Activated CD4-positive, alpha-beta T cell treated with anti-CD3 and anti-CD28 coated beads, Interleukin-2, amount 10 ng/mL, durations not matched to agents 7 days and 5 days (primary cell): ENCODE measurements around the gene B3GALT4. TPM values are rescaled to one million over a fixed set of nuclear protein-coding genes. Genes with fewer than 3 reads are reported as not detected.
A peak's percentile ranks its signal among the peaks of the same experiment; 100 is the strongest.
"Not testable (repeated sequence)": the region's sequence is repeated elsewhere in the genome, so short reads cannot be mapped to it uniquely, and the experiment has no call there.

Source experiments
- CTCF ChIA-PET: fragments of 350-600 bp; sonication (Branson Sonifier 250); formaldehyde crosslinking; loops from one replicate; lab custom pipeline; 2021; ENCODE audit warnings: antibody characterized with exemption; lab: Charles Lee
- POLR2A ChIA-PET: fragments of 350-600 bp; sonication (Branson Sonifier 250); formaldehyde crosslinking; loops from one replicate; lab custom pipeline; 2021; ENCODE audit warnings: antibody characterized with exemption; lab: Charles Lee
- DNase-seq: peaks from one replicate; pipeline ENCODE4 v3.0.0-alpha.2; 2020
- H3K27ac Mint-ChIP-seq: one replicate; pipeline ENCODE4 v1.8.0; 2021; ENCODE audit warnings: mild to moderate bottlenecking, moderate library complexity, mixed read lengths
- H3K27me3 Mint-ChIP-seq: one replicate; pipeline ENCODE4 v1.8.0; 2021; ENCODE audit warnings: mixed read lengths
- H3K36me3 Mint-ChIP-seq: one replicate; pipeline ENCODE4 v1.8.0; 2021; ENCODE audit warnings: low read depth, mixed read lengths
- H3K4me1 Mint-ChIP-seq: one replicate; pipeline ENCODE4 v1.8.0; 2021; ENCODE audit warnings: mixed read lengths
- H3K4me3 Mint-ChIP-seq: one replicate; pipeline ENCODE4 v1.8.0; 2021; ENCODE audit warnings: mild to moderate bottlenecking, moderate library complexity, mixed read lengths
- H3K9me3 Mint-ChIP-seq: one replicate; pipeline ENCODE4 v1.8.0; 2021; ENCODE audit warnings: mixed read lengths
- total RNA-seq, 2 experiments: library from RNA; stranded (reverse); gene quantifications; one replicate each; pipeline ENCODE4 v1.2.3, GENCODE V29; 2021

B3GALT4 gene
- total RNA-seq, 2 experiments from 2014 or later, result 18.3 to 21.5 TPM

DNA sequence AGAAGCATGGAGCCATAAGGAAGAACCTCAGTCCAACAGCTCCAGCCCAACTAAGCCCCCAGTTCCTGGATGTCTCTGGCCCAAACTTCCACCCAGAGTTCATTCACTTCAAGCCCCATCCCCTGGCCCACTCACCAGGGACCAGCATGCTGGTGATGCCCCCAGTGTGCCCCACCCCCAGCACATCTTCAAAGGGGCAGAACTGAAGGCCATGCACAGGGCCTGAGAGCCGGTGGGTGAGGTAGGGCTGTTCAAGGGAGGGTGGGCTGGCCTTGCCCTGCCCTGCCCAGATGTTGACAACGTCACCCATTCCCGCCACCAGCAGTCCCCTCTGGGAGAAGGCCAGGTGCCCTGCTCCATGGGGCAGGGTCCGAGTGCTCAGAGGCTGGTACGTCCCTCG is 3.6 kb downstream of the B3GALT4 start:
- POLR2A ChIA-PET, result no interaction called here
- DNase-seq, result no peak
- Mint-ChIP-seq H3K27ac (peak overlapping the region; percentile 46), H3K4me1 (peaks cover 40% of the 10 kb centered on the region), H3K4me3 (no peak overlapping the region), H3K27me3 (no peaks in the 10 kb centered on the region), H3K9me3 (no peaks in the 10 kb centered on the region), H3K36me3 (peaks cover 41% of the 10 kb centered on the region)
- CTCF ChIA-PET, result interaction anchor here (1.1 kb wide), 1 partner anchor 9 kb away, joined by 5 read pairs; the partner anchor contains the start of genes PFDN6 and WDR46

DNA sequence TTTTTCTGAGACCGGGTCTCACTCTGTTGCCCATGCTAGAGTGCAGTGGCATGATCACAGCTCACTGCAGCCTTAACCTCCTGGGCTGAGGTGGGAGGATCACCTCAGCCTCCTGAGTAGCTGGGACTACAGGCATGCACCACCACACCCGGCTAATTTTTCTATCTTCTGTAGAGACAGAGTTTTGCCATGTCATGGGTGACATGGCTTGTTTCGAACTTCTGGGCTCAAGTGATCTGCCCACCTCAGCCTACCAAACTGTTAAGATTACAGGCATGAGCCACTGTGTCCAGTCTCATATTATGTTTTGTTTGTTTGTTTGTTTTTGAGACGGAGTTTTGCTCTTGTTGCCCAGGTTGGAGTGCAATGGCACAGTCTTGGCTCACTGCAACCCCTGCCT is 8.3 kb downstream of the B3GALT4 start:
- Mint-ChIP-seq H3K4me1 (peaks cover 38% of the 10 kb centered on the region), H3K36me3 (peaks cover 36% of the 10 kb centered on the region)
- H3K27ac Mint-ChIP-seq, CTCF ChIA-PET, H3K9me3 Mint-ChIP-seq, H3K4me3 Mint-ChIP-seq, H3K27me3 Mint-ChIP-seq, DNase-seq, POLR2A ChIA-PET: not testable (repeated sequence)

DNA sequence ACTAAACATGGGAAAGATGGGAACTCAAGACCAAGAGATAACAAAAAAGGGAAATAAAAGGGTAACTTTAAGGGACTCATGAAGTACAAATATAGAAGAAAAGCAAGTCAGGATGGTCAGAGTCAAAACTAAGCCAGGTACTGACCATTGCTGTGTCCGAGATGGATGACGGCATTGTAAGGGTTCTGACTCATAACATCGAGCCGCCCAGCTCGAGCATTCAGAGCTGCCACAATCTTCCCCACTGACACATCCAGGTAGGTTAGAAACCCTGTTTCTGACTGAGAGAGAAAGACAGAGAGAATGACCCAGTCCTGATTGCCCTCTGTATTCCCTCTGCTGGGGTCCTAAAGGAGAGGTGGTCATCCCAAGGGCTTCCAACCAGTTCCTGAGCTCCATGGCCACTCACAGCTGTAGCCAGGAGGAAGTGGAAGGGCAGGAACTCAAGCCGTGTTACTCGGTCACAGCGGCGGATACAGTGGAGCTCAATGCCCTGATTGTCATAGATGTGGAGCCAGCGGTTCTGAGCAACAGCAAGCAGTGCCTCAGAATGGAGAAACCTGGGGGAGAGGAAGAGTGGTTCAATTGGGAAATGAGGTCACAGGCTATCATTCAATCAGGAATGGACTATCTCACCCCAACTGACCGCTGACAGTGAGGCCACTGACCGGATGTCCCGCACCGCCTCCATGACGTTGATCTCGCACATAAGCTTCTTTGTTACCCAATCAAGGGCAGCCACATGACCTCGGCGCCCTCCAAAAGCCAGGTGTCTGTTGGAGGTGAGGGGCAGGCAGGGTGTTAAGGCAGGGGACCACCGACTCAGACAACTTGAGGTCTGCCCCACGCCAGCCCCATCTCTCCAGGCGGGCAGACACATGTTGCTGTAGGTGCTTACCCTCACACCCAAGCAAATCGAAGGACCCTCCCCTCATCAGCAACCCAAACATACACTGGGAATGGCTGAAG is 10.3 kb downstream of the B3GALT4 start:
- Mint-ChIP-seq H3K9me3 (no peaks in the 10 kb centered on the region), H3K27ac (no peak overlapping the region), H3K4me3 (peak overlapping the region; percentile 96), H3K27me3 (no peaks in the 10 kb centered on the region), H3K36me3 (peaks cover 36% of the 10 kb centered on the region), H3K4me1 (peaks cover 44% of the 10 kb centered on the region)
- CTCF ChIA-PET, result interaction anchor here (0.6 to 2.7 kb wide), 4 partner anchors 9 to 134 kb away, joined by 3 to 19 read pairs (median 9); partner anchors contain the start of genes B3GALT4, RPS18 and VPS52
- DNase-seq, result no peak
- POLR2A ChIA-PET, result interaction anchor here (0.7 kb wide), 1 partner anchor 195 kb away, joined by 3 read pairs; no protein-coding TSS in a partner anchor

DNA sequence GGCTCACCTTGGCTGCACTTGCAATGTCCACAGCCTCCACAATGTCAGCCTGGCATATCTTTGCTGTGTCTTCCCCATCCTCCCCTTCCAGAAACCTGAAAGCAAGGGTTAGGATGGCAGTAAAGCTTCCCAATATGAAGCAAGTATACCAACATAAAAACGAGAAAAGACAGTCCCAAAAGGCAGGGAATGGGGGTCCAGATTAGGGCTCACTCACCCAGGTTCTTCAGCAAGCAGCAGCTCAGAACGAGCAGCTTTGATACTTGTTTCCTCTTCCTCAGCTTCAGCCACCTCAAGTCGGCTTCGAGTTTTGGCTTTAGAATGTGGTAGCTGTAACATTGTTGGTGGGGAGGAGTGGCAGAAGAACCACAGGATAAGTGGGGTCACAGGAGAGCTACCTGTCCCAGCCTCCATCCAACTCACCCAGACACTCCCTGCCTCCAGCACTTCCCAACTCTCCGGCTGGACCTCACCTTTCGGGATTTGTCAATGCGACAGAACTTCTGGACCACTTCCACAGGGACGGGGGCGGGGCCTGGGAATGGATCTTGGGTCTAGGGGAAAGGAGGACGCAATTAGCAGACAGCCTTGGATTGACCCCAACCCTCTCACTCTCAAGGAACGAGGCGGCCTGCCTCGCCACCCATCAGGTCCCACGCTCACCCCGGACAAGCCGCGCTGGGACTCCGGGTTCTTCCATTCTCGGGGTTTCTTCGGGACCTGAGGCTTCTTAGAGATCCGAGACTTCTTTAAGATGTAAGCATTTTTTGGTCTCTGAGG is 11.4 kb downstream of the B3GALT4 start:
- H3K9me3 Mint-ChIP-seq, result no peaks in the 10 kb centered on the region
- no peak for DNase-seq
- peaks cover 44% of the 10 kb centered on the region for H3K4me1 Mint-ChIP-seq
- H3K27me3 Mint-ChIP-seq, result no peaks in the 10 kb centered on the region
- ChIA-PET POLR2A (interaction anchor here (0.7 to 2.3 kb wide), 3 partner anchors 11 to 408 kb away, joined by 3 to 11 read pairs (median 3); partner anchors contain the start of gene B3GALT4), CTCF (interaction anchor here (0.7 to 2.7 kb wide), 9 partner anchors 7 to 450 kb away, joined by 3 to 19 read pairs (median 5); partner anchors contain the start of genes B3GALT4, RGL2, RING1 and RPS18)
- H3K27ac Mint-ChIP-seq, result peak overlapping the region; percentile 82
- H3K36me3 Mint-ChIP-seq, result peaks cover 37% of the 10 kb centered on the region
- H3K4me3 Mint-ChIP-seq, result peak overlapping the region; percentile 96

DNA sequence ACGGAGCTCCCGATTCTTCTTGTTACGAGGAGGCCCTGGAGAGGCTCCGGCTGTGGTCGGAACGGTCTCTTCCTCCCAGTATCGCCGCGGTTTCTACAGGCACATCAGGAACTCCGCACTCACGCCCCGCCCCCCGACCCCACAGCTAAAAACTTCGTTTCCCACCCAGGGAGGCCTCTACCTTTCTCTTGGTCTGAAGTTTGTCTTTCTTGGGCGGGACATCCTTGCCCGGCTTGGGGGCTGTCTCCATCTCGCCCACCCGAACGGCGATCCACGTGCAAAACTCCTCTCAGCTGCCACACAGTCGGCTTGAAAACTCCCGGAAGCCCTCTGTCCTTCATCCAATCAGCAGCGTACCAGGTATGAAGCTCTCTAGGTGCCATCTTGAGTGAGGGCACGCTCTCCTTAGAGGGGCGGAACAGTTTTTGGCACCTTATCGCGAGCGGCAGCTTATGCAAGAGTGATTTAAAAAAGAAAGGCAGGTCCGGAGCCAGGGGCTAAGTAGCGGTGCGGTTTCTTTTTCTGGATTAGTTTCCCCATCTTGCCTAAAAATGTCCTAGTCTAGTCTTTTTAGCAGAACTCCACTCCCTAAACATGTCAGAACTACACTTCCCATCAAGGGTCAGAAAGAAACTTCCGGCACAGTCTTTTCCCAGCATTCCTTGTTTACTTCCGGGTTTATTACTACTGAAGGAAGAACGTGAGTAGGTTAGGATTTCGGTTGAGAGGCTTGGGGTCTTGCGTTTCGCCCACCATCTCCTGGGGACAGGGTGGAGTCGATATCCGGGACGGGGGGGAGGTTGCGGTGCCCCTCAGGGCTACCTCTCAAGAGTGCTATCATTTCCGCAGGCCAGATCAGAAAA is 12.2 kb downstream of the B3GALT4 start, which contains the start of the genes PFDN6 and WDR46:
TSS of gene PFDN6 (plus strand) at position 681 of the 863 bp plus-strand sequence. CDS start 256 bp downstream, outside the sequence.
TSS of gene WDR46 (minus strand) at position 319 of the 863 bp plus-strand sequence. CDS start at position 250, 69 bp downstream.
- H3K4me3 Mint-ChIP-seq, result peak within 1 kb of the TSS; percentile 96
- H3K27ac Mint-ChIP-seq, result peak within 1 kb of the TSS; percentile 82
- H3K4me1 Mint-ChIP-seq, result peaks cover 44% of the 10 kb centered on the region
- peaks cover 40% of the 10 kb centered on the region for H3K36me3 Mint-ChIP-seq
- POLR2A ChIA-PET, result interaction anchor here (0.7 to 2.3 kb wide), 3 partner anchors 12 to 409 kb away, joined by 3 to 11 read pairs (median 3); partner anchors contain the start of gene B3GALT4
- peak; percentile 90 for DNase-seq
- H3K9me3 Mint-ChIP-seq, result no peaks in the 10 kb centered on the region
- CTCF ChIA-PET, result interaction anchor here (0.7 to 2.7 kb wide), 11 partner anchors 8 to 451 kb away, joined by 3 to 19 read pairs (median 5); partner anchors contain the start of genes B3GALT4, RGL2, RING1 and RPS18
- no peaks in the 10 kb centered on the region for H3K27me3 Mint-ChIP-seq

DNA sequence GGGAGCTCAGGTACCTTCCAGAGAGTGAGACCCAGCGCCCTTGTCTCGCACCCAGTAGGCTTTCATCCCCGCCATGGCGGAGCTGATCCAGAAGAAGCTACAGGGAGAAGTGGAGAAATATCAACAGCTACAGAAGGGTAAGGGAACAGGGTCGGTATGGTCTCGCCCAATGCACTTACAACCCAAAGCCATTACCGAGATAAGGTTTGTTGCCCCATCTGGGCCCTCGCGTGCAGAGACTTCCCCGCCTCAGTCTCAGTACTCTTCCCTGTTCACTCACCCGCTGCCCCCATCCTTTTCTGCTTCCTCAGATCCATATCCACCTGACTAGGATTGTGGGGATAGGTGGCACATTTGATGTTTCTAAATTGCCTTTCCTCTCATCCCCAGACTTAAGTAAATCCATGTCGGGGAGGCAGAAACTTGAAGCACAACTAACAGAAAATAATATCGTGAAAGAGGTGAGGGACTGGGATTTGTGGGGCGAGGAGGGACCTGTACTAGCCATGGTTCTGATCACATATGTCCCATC is 12.9 kb downstream of the B3GALT4 start:
- peaks cover 43% of the 10 kb centered on the region for H3K4me1 Mint-ChIP-seq
- POLR2A ChIA-PET, result interaction anchor here (2.3 kb wide), 1 partner anchor 13 kb away, joined by 11 read pairs; the partner anchor contains the start of gene B3GALT4

DNA sequence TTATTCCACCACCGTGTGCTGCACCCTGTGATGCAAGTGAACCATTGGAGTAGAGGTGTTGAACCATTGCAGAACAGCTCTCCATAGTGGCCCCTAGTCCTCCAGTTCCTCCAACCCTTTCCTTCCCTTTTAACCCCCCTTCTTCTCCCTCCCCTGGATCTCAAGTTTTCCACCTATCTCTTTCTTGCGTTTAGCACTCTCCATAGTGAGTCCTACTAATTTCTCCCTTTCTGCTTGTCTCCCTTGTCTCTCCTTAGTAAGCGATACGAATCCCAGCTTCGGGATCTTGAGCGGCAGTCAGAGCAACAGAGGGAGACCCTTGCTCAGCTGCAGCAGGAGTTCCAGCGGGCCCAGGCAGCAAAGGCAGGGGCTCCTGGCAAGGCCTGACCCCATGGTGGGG is 13.5 kb downstream of the B3GALT4 start:
- no peak for DNase-seq
- Mint-ChIP-seq H3K4me1 (peaks cover 43% of the 10 kb centered on the region), H3K27me3 (no peaks in the 10 kb centered on the region), H3K9me3 (no peaks in the 10 kb centered on the region), H3K36me3 (peaks cover 38% of the 10 kb centered on the region), H3K4me3 (peak overlapping the region; percentile 96), H3K27ac (peak overlapping the region; percentile 82)
- ChIA-PET CTCF (interaction anchor here (1.0 to 2.2 kb wide), 3 partner anchors 9 to 54 kb away, joined by 3 to 12 read pairs (median 7); partner anchors contain the start of genes B3GALT4 and RGL2), POLR2A (no interaction called here)

More for the DNA sequence above, 12.9 kb downstream of the B3GALT4 start:
- no peak for DNase-seq
- H3K4me3 Mint-ChIP-seq, result peak overlapping the region; percentile 96
- peaks cover 39% of the 10 kb centered on the region for H3K36me3 Mint-ChIP-seq
- H3K27ac Mint-ChIP-seq, result peak overlapping the region; percentile 82
- CTCF ChIA-PET, result interaction anchor here (0.7 to 2.7 kb wide), 8 partner anchors 9 to 41 kb away, joined by 3 to 19 read pairs (median 10); partner anchors contain the start of genes B3GALT4, RGL2, RPS18 and VPS52
- no peaks in the 10 kb centered on the region for H3K27me3 Mint-ChIP-seq
- no peaks in the 10 kb centered on the region for H3K9me3 Mint-ChIP-seq

DNA sequence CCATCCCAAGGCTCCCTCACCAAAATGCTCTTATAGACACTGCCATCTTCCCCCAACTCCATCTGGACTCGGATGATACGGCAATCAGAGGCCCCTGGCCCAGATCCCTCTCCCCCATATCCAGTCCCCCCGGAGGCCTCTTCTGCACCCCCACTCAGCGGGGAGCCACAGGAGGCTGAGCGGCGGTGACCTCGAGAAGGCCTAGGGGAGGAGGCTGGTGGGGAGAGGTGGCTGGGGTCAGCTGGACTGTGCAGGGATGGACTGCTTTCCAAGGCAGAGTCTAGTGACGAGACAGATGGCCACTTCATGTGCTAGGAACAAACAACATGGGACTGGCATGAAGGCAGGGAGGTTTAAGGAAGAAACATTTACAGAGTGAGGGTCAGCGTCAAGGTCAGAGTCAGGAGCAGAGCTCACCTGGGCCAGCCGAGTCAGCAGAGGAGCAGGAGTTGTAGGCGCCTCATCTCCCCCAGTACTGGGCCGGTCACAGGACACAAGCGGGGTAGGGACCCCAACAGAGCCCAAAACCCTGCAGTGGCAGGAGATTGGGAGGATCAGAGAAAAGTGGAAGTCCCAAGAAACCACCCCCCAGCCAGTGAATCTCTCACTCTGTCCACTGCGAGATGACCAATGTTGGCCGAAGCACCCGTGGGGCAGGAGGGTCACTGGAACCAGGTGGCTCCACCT is 16.2 kb downstream of the B3GALT4 start:
- no peak overlapping the region for H3K27ac Mint-ChIP-seq
- CTCF ChIA-PET, result interaction anchor here (1.4 to 1.5 kb wide), 2 partner anchors 16 to 27 kb away, joined by 5 read pairs; partner anchors contain the start of gene B3GALT4
- no peaks in the 10 kb centered on the region for H3K9me3 Mint-ChIP-seq
- H3K36me3 Mint-ChIP-seq, result peaks cover 32% of the 10 kb centered on the region
- POLR2A ChIA-PET, result no interaction called here
- no peak for DNase-seq
- H3K27me3 Mint-ChIP-seq, result no peaks in the 10 kb centered on the region
- no peak overlapping the region for H3K4me3 Mint-ChIP-seq
- peaks cover 42% of the 10 kb centered on the region for H3K4me1 Mint-ChIP-seq

DNA sequence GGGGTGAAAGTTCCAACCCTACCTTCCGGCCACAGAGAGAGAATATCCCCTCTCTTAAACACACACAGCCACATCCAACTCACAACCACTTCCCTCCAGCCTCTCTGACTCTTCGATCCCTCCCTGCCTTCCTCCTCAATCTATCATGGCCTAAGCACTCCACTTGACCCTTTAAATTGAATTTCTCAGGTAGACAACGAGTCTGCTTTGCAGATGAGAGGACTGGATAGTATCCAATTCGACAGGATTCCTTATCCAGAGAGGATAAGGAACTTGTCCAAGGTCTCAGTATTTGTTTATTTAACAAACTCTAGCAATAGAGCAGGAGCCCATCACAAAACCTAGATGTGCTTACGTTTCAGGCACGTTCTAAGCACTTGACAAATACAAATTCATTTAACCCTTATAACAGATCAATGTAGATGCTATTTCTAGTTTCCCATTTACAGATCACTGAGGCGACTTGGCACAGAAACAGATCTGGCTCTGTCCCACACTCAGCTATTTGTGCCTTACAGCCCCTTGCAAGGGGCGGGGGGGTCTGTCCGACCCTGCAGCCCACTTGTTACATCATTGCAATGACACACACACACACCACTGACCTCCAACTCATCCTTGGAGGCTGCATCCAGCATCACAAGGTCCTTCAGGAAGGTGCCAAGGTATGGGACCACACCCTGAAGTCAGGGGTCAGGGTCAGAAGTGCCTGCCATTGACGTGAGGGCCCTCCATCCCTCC is 17.3 kb downstream of the B3GALT4 start:
- ChIA-PET CTCF (no interaction called here), POLR2A (no interaction called here)
- Mint-ChIP-seq H3K27me3 (no peaks in the 10 kb centered on the region), H3K27ac (no peak overlapping the region), H3K4me3 (no peak overlapping the region), H3K36me3 (peaks cover 31% of the 10 kb centered on the region), H3K4me1 (peaks cover 36% of the 10 kb centered on the region), H3K9me3 (no peaks in the 10 kb centered on the region)
- no peak for DNase-seq
